NCI-H2196 treated with DMSO at 0.1 percent for 48 hours (cell line): ENCODE results near the gene CTTNBP2.

ENCODE experiments used
- DNase-seq: peaks from one replicate; lab custom pipeline; 2025; ENCODE audit not compliant: unreplicated experiment; lab: John Stamatoyannopoulos, UW

CTTNBP2 gene

DNA sequence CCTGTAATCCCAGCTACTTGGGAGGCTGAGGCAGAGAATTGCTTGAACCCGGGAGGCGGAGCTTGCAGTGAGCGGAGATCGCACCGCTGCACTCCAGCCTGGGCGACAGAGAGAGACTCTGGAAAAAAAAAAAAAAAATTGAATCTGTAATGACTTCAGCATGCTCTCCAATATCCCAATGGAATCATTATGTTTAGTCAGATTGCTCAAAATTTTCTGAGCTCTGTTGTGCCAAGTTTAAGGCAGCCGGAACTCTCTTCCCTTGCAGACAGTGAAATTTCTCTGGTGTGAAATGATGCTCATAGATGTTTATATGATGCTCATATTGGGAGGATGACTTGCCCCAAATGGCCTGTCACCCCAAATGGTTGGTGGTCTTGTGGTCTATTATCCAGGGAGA is 180.9 kb downstream of the CTTNBP2 start:
- no peak for DNase-seq

DNA sequence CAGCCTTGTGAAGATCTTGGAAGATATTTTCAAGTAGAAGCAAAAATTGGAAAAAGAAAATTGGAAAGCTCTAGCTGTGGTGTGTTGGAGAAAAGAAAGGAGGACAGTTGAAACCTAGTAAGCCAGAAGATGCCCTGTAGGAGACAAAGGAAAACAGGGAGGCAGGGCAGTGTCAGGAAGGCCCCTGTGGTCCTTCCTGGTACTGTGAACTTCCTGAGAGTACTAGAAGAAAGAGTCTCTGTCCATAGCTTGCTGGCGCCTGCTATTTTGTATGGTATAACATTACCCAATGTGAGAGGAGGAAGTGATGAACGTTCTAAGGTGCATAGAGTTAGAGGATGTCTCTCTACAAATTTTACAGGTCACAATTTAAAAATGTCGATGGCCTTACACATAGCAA is 183.1 kb downstream of the CTTNBP2 start:
- no peak for DNase-seq

GRCh38 chr7:117689406-117689805 is 183.8 kb downstream of the CTTNBP2 start:
- DNase-seq, result no peak

DNA sequence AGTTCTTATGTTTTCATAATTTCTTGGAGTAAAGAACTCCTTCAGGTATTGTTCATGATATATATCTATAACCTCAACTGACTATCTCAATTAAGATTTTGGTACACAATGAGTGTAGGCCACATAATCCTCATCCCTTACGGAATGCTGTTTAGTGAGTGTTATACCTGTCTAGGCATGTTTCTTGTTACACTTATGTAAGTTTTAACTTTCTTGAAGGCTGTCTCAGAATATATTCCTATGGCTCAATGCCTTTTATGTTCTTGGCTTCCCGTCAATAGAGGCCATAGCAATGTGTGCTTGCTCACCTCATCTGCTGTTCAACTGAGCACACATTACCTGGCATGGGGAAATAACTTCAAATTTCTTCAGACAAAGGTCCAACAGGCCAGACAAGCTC is 185.1 kb downstream of the CTTNBP2 start:
- DNase-seq, result no peak

- no peak for DNase-seq
Measured at GRCh38 chr7:117686311-117686935, 186.8 kb downstream of the CTTNBP2 start.

DNA sequence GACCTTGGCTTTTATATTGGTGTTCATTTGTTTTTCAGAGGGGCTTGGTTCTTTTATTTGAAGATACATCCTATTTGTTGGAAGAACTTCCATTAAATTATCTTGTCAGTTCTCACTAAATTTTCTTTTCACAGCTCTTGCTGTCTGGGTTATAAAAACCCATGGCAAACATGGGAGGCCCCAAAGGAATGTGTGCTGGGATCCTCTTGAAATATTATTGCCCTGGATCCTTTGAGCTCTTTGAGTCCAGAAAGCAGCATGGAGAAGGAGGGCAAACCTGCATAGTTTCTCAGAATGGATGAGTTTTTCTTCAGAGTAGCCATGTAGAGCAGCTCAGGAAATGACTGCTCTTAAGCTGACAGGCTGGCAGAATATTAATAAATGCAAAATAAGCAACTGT is 187.4 kb downstream of the CTTNBP2 start:
- DNase-seq, result no peak

DNA sequence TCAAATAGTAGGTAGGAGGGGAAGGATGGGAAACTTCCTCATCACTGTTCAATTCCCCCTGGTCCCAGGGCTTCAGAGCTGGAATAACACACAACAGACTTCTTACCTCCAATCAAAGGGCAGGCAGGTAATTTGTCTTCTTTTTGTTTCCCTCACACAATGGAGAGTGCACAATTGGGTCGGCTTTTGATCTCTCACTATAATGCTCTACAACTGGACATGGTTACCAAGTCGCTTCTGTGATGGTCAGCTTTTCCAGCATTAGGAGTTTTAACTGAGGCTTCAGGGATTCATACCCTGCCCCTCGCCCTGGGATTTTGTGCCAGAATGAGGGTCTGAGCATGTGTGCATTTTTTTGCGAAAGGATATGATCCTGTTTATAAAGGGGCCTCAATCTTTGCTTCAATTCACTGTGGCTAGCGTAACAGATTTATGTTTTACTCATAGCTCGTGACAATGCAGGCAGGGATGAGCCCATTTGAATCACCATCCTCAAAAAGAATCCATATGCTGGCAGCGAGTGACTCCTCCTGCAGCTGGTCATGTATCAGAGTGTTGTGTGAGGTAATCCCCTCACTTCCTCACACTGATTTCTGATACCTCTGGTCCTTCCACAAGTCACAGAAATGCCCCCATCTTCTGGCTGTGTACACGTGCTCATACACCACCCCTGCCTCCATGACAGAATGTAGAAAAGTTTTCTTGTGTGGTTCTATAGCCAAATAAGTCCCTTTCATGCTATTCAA is 189.6 kb downstream of the CTTNBP2 start:
- DNase-seq, result no peak

DNA sequence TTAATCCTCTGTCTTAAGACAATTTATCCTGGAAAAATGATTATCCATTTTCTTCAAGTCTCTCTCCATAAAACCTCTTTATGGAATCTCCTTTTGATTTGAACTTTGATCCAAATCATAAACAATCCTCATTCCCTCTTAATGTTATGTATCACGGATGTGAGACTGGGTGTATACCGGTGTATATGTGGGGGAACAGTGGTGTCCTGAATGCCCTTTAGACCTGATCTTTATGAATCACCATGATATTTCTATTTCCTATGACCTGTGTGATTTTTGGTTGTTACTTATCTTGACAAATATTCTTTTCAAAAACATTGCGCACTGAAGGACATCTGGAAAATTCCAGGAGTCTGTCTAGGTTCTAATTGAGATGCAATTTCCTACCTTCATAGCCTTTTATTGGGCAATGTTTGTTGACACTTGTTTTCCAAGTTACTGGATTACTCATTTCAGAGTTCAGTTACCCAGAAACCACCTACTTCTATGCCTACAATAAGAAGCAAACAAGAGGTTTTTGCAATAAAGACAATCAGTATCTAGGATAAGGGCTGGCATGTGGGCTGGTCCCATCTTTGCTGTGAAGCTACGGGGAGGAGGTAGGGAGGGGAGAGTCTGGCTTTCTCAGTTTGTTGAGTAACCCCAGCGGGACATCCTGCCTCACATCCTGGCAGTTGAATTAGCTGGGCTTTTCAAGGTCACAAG is 190.4 kb downstream of the CTTNBP2 start:
- DNase-seq, result no peak

DNA sequence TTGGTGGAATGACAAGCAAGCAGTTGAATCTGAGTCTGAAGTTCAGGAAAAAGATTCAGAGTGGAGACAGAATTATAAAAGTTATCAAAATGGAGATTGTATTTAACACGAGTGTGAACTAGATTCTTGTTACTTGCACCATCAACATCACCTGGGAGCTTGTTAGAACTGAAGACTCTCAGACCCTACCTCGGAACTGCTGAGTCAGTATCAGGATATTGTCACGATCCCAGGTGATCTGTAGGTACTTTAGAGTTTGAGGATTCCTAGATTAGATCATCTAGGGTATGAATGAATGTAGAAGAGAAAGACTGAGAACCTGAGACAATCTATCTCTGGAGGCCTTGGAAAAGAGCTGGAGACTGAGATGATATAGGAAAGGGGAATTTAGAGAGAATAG is 194.1 kb downstream of the CTTNBP2 start:
- no peak for DNase-seq

GRCh38 chr7:117675497-117676435 is 197.5 kb downstream of the CTTNBP2 start:
- no peak for DNase-seq

DNA sequence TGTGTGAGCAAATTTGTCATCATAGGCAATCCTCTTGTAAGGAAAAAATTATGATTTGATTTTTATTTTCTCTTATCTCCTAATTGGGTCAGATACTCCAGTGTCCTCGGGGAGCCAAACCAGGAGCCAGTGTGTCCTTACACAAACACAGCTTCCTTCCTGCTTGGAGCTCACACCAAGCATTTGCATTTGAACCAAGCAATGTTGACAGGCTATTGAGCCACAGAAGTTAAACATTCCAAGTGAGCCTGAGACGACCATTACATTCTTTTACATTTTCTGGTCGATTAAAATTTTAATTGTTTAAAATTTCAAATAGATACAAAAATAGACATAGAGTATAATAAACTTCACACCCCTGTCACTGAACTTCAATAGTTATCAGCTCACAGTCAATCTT is 198.6 kb downstream of the CTTNBP2 start:
- DNase-seq, result no peak

DNA sequence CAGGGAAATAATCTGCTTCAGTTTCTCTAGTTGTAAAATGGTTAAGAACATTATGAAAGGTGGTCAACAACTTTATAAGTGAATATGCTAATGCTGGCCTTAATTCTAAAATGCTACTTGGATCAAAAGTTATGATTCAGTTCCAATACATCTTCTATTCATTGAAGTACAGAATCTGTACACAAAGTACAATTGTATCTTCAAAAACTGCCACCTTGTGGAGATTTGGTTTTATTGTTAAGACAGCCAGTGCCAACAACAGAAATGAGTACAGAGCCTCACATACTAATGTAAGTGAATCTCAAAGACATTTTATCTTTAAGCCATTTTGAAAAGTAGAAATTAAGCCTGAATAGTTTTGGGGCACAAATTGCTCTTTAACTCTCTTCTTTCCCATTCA is 199.4 kb downstream of the CTTNBP2 start:
- peak; percentile 46 for DNase-seq

DNA sequence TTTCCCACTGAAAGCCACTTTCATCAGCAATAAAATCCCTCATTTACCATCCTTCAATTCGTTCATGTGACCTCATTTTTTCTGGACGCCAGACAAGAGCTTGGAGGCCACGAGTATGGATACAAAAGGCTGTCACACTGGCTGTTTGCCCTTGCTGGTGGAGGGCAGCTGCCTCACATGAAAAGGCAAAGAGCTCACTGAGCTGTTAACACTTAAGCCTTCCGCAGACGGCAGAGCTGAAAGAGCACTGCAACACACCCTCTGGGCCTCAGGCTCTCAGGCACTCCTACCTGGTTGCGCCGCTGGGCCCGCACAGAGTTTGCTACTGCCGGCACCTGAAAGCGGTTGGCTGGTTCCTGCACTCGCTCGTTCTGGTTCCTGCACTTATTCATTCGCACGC is 199.9 kb downstream of the CTTNBP2 start:
- peak; percentile 68 for DNase-seq

GRCh38 chr7:117672453-117672852 is 200.8 kb downstream of the CTTNBP2 start:
- no peak for DNase-seq

GRCh38 chr7:117669818-117670217 is 203.4 kb downstream of the CTTNBP2 start:
- no peak for DNase-seq

DNA sequence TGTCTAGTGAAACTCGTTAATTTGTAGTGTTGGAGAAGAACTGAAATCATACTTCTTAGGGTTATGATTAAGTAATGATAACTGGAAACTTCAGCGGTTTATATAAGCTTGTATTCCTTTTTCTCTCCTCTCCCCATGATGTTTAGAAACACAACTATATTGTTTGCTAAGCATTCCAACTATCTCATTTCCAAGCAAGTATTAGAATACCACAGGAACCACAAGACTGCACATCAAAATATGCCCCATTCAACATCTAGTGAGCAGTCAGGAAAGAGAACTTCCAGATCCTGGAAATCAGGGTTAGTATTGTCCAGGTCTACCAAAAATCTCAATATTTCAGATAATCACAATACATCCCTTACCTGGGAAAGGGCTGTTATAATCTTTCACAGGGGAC is 205.8 kb downstream of the CTTNBP2 start:
- no peak for DNase-seq

GRCh38 chr7:117666689-117667088 is 206.6 kb downstream of the CTTNBP2 start:
- no peak for DNase-seq

GRCh38 chr7:117666031-117666430 is 207.2 kb downstream of the CTTNBP2 start:
- DNase-seq, result no peak

- DNase-seq, result no peak
Measured at GRCh38 chr7:117665368-117665767, 207.9 kb downstream of the CTTNBP2 start.

- DNase-seq, result no peak
Measured at GRCh38 chr7:117664047-117664446, 209.2 kb downstream of the CTTNBP2 start.

GRCh38 chr7:117661328-117661727 is 211.9 kb downstream of the CTTNBP2 start:
- no peak for DNase-seq
